GM19455 (cell line): ENCODE results near the gene ARL5A.
"Not testable (repeated sequence)": the region's sequence is repeated elsewhere in the genome, so short reads cannot be mapped to it uniquely, and the experiment has no call there.

Source experiments
- ATAC-seq: cut with Tn5 transposase; IDR thresholded peaks from one replicate; pipeline ENCODE4 v1.9.1; 2021; ENCODE audit not compliant: unreplicated experiment

Gene ARL5A

DNA sequence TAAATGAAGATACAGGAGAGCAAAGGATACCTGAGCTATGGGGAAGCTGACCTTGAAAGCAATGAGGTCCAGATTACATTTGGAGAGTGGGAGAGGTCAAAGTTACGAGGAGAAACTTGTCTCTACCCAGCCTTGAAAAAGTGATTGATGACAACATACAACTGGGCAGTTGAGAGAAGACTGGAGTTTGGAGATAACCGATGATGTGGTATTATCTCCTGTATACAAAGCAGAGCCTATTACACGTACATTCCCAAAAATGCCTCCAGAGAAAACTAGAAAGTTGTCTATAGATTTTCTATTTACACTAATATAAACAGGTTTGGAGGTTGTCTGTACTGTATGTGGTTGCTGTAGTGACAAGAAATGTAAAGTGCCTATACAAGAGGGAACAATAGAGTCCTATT lies 28.3 kb downstream of the ARL5A start:
- ATAC-seq: no peak

DNA sequence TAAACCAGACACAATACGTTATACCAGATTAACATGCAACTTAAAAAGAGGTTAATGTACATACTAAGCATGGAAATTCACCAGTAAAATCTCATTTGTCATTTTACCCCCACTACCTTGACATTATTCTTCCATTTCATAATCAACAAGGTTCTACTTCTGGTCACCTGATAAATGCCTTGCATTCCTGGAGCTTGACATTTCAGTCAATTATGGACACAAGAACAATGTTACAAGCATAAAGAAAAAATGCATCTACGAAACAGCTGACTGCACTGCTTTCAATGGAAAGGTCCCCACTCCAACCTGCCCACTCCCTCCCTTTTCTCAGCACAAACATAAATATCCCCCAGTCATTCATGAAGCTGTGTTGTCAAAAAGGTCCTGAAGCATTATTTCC lies 31.4 kb downstream of the ARL5A start:
- no peak for ATAC-seq

DNA sequence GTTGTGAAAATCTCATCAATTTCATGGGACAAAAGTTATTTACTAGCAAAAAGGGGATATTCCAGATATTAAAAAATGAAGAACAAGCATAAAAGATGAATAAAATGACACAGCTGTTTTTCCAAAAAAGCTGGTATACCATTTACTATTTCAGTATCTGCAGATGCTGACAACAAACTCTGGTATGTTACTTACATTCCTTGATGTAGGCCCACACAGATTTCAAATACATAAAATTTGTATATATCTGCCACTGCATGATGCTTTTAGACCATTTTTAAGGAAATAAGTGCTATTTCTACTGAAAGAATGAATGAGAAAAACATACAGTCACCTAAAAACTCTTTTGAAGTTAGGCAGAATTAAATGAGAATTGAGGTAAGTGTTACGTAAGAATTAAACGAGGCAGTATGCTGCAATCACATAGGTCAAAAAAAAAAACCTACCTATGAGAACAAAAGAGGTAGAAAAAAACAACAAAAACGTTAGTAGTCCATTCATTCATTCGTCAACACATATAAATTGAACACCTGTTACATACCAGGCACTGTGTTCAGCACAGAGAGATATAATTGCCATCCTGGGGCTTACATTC lies 32.5 kb downstream of the ARL5A start:
- no peak for ATAC-seq

DNA sequence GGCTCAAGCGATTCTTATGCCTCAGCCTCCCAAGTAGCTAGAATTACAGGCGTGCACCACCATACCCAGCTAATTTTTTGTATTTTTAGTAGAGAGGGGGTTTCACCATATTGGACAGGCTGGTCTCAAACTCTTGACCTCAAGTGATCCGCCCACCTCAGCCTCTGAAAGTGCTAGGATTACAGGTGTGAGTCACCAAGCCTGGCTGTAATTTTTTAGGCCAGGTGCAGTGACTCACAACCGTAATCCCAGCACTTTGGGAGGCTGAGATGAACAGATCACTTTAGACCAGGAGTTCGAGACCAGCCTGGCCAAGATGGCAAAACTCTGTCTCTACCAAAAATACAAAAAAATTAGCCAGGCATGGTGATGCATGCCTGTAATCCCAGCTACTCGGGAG lies 33.8 kb downstream of the ARL5A start:
- not testable (repeated sequence) for ATAC-seq

GRCh38 chr2:151793123-151793522 lies 35.1 kb downstream of the ARL5A start:
- ATAC-seq: no peak

GRCh38 chr2:151792589-151792988 lies 35.6 kb downstream of the ARL5A start:
- no peak for ATAC-seq

GRCh38 chr2:151791545-151791944 lies 36.7 kb downstream of the ARL5A start:
- ATAC-seq: no peak

- no peak for ATAC-seq
Measured at GRCh38 chr2:151790689-151791088, 37.5 kb downstream of the ARL5A start.

- ATAC-seq: no peak
Measured at GRCh38 chr2:151789055-151789834, 39.0 kb downstream of the ARL5A start.

DNA sequence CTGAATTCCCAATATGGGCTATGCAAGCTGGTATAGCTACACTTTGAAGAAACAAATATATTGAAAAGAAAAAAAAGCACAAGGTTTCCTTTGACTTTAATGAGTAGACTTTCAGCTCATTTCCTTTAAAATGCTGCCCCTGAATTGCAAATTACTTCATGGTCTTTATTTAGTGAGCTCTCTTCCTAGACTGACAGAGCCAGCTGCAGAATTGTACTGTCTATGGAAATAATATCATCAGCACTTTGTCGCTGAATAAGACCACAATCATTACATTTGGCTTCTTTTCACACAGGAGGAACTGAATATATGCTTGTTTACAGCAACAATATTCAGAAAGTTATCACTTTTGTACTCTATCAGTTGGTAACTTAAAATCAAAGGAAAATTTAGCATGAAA lies 41.7 kb downstream of the ARL5A start:
- no peak for ATAC-seq

GRCh38 chr2:151786077-151786476 lies 42.1 kb downstream of the ARL5A start:
- no peak for ATAC-seq

DNA sequence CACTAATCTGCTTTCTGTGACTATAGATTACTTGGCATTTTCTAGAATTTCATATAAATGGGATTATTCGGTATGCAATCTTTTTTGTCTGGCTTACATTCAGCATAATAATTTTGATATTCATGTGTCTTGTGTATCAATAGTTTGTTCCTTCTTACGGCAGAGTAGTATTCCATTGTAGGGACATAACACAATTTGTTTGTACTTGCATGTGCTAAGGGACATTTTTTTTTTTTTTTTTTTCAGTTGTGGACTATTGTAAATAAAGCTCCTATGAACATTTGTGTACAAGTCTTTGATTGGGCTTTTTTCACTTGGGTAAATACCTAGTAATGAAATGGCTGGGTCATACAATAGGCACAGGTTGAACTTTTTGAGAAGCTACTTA lies 45.1 kb downstream of the ARL5A start:
- no peak for ATAC-seq

DNA sequence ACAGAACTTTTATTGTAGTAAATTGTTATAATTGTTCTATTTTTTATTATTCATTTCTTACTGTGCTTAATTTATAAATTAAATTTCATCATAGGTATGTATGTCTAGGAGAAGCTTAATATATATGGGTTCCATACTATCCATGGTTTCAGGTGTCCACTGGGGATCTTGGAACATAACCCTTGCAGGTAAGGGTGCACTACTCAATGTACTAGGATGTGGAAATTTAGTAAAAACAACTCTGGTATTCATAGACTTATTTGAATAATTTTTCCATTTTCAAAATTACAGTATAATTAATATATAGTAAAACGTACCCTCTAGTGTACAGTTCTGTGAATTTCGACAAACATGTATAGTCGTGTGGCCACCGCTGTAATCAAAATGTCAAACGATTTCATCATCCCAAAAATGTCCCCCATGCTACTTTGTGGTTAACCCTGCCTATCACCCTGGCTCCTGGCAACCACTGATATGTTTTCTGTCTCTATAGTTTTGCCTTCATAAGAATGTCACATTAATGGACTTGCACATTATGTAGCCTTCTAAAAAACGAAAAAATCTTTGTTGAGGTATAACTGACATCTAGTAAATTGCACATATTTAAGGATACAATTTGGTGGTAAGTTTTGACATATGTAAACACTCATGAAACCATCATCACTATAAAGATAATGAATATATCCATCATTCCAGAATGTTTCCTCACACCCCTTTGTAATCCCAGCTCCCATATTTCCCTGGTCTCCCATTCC lies 45.7 kb downstream of the ARL5A start:
- ATAC-seq: no peak

DNA sequence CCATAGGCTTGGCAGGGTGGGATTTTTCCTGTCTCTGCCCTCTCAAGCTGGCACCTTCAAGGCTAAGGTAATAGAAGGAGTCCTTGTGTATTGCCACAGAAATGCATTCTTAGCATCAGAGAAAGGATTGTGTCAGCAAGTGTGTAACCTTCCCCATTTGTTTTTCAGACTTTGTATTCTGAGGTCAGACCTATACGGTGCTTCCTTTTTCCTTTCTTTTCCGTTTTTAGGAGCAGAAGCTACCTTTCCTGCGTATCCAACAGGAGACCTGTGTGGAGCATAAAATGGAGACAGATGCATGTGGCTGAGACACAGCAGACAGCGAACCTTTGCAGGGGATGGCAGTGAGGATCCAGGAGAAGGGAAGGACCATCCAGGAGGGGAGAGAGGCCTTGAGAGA lies 46.6 kb downstream of the ARL5A start:
- ATAC-seq: no peak

GRCh38 chr2:151780938-151781337 lies 47.3 kb downstream of the ARL5A start:
- no peak for ATAC-seq

DNA sequence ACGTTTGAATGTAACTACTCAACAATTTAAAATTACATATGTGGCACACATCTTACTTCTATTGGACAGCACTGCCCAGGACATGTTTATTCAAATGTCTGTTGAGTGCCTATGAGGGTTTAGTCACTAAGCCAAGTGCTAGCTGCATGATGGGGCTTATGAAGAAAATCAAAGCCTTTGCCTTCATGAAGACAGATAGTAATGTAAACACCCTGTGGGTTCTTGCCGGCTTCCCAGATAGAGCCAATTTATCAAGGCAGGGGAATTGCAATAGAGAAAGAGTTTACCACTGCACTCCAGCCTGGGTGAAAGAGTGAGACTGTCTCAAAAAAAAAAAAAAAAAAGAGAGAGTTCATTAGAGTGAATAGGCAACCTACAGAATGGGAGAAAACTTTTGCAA lies 50.3 kb downstream of the ARL5A start:
- no peak for ATAC-seq

DNA sequence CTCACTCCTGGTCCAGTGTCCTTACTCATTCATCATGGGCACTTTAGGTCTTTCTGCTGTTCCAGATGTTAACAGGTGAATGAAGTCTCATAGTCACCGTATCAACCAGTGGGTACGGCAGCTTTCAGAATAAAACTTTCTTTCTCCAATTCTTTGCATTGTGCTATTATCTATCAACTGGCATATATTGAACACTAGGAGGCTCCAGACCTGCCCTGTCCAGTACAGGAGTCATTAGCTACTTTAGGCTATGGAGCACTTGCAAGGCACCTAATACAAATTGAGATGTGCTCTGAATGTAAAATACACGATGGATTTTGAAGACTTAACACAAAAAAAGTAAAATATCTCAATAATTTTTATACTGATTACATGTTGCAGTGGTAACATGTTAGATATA lies 50.7 kb downstream of the ARL5A start:
- no peak for ATAC-seq

GRCh38 chr2:151776367-151776766 lies 51.9 kb downstream of the ARL5A start:
- no peak for ATAC-seq

GRCh38 chr2:151775057-151775740 lies 53.0 kb downstream of the ARL5A start:
- ATAC-seq: no peak

DNA sequence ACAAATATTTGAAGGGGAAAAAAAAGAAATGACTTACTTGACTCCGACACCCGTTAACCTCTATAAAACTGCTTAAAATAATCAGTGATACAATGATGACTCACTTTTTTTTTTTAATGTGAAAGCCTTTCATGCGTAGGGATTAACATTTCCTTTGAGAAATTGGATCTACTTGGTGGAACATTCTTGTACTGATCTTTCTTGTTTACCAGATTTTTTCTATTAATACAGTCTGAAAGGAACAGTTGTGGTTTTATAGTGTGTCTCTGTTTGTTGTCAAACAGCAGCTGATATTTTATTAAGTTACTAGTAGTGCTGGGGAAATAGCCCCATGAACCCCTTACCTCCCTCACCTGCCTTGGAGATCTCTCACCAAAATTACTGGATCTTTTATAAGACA lies 53.7 kb downstream of the ARL5A start:
- ATAC-seq: no peak

- peak; percentile 93 for ATAC-seq
Measured at GRCh38 chr2:151771599-151772358, 56.4 kb downstream of the ARL5A start.
